ENCODE data around the gene PXYLP1.

The PXYLP1 gene

DNA sequence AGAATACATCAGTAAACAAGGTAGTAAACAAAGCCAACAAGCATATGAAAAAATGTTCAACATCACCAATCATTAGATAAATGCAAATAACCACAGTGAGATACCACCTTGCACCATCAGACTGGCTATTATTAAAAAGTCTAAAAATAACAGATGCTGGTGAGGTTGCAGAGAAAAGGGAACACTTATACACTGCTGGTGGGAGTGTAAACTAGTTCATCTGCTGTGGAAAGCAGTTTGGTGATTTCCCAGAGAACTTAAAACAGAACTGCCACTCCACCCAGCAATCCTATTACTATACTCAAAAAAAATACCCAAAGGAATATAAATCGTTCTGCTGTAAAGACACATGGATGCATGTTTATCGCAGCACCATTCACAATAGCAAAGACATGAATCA lies 106.4 kb downstream of the PXYLP1 start:
- no peak overlapping the region for H3K4me3 ChIP-seq (ENCODE audit: low read depth, low read length)
- TF ChIP-seq, protein P1, sequence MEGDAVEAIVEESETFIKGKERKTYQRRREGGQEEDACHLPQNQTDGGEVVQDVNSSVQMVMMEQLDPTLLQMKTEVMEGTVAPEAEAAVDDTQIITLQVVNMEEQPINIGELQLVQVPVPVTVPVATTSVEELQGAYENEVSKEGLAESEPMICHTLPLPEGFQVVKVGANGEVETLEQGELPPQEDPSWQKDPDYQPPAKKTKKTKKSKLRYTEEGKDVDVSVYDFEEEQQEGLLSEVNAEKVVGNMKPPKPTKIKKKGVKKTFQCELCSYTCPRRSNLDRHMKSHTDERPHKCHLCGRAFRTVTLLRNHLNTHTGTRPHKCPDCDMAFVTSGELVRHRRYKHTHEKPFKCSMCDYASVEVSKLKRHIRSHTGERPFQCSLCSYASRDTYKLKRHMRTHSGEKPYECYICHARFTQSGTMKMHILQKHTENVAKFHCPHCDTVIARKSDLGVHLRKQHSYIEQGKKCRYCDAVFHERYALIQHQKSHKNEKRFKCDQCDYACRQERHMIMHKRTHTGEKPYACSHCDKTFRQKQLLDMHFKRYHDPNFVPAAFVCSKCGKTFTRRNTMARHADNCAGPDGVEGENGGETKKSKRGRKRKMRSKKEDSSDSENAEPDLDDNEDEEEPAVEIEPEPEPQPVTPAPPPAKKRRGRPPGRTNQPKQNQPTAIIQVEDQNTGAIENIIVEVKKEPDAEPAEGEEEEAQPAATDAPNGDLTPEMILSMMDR (IDR thresholded peaks at IDR 0.05; ENCODE audit: borderline replicate concordance, insufficient read depth, low read depth, low read length) = no peak

DNA sequence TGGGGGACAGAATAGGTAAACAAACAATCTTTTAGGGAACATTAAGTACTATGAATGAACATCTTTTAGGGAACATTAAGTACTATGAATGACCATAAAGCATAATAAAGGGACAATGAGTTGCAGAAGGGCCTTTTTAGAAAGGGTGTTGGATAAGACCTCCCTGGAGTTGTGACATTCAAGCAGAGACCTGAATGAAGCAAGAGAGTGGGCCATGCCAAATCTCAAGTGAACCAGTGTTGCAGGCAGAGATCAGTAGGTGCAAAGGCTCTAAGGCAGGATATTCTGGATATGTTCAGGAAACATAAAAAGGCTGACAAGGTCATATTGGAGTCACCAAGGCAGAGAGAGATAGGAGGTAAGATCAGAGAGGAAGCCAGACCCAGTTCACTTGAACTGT lies 107.3 kb downstream of the PXYLP1 start:
- TF ChIP-seq, protein P1 (IDR thresholded peaks at IDR 0.05; ENCODE audit: borderline replicate concordance, insufficient read depth, low read depth, low read length) = no peak
- no peak overlapping the region for H3K4me3 ChIP-seq (ENCODE audit: low read depth, low read length)

DNA sequence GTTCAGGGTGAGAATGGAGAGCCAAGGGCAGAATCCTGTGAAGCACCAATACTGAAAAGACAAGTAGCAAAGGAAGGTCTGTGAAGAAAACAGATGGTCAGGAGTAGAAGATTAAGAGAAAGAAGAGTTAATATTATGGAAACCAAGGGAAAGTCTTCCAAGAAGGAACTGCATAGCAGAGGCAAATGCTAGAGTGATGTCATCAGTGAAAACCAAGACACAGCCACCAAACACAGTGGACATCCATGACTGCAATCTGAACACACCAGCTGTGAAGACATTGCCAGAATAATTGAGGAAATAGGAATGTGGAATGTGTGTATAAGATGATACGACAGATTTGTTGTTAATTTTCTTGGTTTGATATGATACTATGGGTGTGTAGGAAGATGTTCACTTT lies 109.9 kb downstream of the PXYLP1 start:
- no peak overlapping the region for H3K4me3 ChIP-seq (ENCODE audit: low read depth, low read length)
- TF ChIP-seq, protein P1 (IDR thresholded peaks at IDR 0.05; ENCODE audit: borderline replicate concordance, insufficient read depth, low read depth, low read length) = no peak

DNA sequence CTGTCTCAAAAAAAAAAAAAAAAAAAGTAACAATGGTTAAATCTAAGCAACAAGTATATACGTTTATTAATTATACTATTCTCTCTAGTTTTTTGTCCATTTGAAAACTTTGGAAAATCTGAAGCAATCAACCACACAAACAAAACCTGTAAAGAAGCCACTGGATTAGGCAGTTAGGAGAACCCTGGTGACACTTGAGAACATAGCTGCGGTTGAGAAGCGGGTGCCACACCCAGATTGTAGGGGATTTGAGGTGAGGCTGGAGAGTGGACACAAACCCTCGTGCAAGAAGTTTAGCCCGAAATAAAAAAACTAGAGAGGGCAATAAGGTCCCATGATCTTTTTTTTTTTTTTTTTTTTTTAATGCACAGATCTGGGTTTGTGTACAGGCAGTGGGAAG lies 110.8 kb downstream of the PXYLP1 start:
- TF ChIP-seq, protein P1 (IDR thresholded peaks at IDR 0.05; ENCODE audit: borderline replicate concordance, insufficient read depth, low read depth, low read length) = no peak
- H3K4me3 ChIP-seq (ENCODE audit: low read depth, low read length) = no peak overlapping the region

DNA sequence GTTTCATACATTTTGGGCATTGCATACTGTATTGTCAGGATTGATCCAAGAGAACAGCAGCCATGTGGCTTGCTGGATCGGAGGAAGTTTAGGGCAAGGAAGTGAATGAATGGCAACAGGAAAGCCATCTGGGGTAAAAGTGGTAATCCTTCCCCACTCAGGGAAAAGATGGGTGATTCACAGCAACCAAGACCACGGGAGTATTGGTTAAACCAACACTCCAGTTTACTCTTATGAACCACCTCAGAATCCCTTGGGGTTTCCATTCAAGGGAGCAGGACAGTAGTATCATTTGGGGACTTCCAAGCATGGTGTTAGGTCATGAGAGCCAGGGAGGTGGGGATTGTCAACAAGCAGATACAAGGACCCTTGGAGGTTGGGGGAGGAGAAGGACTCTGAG lies 111.5 kb downstream of the PXYLP1 start:
- H3K4me3 ChIP-seq (ENCODE audit: low read depth, low read length) = no peak overlapping the region
- TF ChIP-seq, protein P1 (IDR thresholded peaks at IDR 0.05; ENCODE audit: borderline replicate concordance, insufficient read depth, low read depth, low read length) = no peak

DNA sequence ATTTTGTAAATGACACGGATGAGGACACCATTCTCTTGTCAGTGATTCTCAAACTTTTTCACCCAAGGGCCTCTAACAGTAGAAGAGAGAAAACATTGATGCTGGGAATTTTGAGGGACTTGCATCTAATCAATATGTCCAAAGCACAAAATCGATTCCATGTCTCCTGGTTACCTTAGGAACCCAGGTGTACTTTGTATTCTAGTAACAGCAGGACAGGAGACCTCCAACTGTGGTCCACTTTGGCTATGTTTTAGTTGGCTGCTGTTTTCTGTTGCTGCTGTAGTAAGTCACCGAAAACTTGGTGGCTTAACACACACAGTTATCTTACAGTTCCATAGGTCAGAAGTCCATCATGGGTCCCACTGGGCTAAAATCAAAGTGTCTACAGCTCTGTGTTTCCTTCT lies 112.2 kb downstream of the PXYLP1 start:
- H3K4me3 ChIP-seq (ENCODE audit: low read depth, low read length) = no peak overlapping the region
- TF ChIP-seq, protein P1 (IDR thresholded peaks at IDR 0.05; ENCODE audit: borderline replicate concordance, insufficient read depth, low read depth, low read length) = no peak
